PC-3 (cell line): Measurements from ENCODE around the gene MAP3K7CL. TPM values are rescaled to one million over a fixed set of nuclear protein-coding genes. Genes with fewer than 3 reads are reported as not detected.

Source experiments
- ATAC-seq: fragments of 200-7000 bp; cut with Tn5 transposase; 2 replicates; pipeline ENCODE4 v1.9.1; 2020; ENCODE audit warnings: mild to moderate bottlenecking, moderate library complexity
- BruUV-seq: library from RNA; stranded (reverse); fragments of 400-500 nt; replicated peaks from 2 replicates; lab custom pipeline; 2021; lab: Mats Ljungman, UMichigan
- CTCF ChIA-PET: fragments of 300-600 bp; sonication (Branson Sonifier 250); formaldehyde crosslinking; loops from one replicate; lab custom pipeline; 2022; ENCODE audit warnings: antibody characterized with exemption; lab: Charles Lee
- POLR2A ChIA-PET: fragments of 300-600 bp; sonication (Branson Sonifier 250); formaldehyde crosslinking; loops from one replicate; lab custom pipeline; 2022; ENCODE audit warnings: antibody characterized with exemption; ENCODE audit not compliant: unreplicated experiment; lab: Charles Lee
- DNase-seq: peaks from one replicate; pipeline ENCODE4 v3.0.0-alpha.2; 2015
- H2AFZ ChIP-seq: fragments of 300-600 bp; sonication (generic); 2 replicates; pipeline ENCODE4 v1.6.0; 2016; ENCODE audit warnings: antibody characterized with exemption, low read length
- H3F3A ChIP-seq: fragments of 300-600 bp; sonication (generic); one replicate; pipeline ENCODE4 v1.6.0; 2017; ENCODE audit warnings: antibody characterized with exemption, low read length, control low read depth, mild to moderate bottlenecking; ENCODE audit not compliant: unreplicated experiment
- H3K27ac ChIP-seq: fragments of 300-600 bp; sonication (generic); 2 replicates; pipeline ENCODE4 v1.5.1; 2016; ENCODE audit warnings: mild to moderate bottlenecking, low read length
- H3K27me3 ChIP-seq: fragments of 300-600 bp; sonication (generic); 2 replicates; pipeline ENCODE4 v1.6.1; 2016; ENCODE audit warnings: low read length, mixed read lengths
- H3K36me3 ChIP-seq: fragments of 300-600 bp; sonication (generic); 2 replicates; pipeline ENCODE4 v1.6.1; 2016; ENCODE audit warnings: low read depth, mixed run types, low read length, mixed read lengths
- H3K4me1 ChIP-seq: fragments of 300-600 bp; sonication (generic); 2 replicates; pipeline ENCODE4 v1.5.1; 2016; ENCODE audit warnings: low read length; ENCODE audit not compliant: insufficient read depth
- H3K4me2 ChIP-seq: fragments of 300-600 bp; sonication (generic); 2 replicates; pipeline ENCODE4 v1.6.0; 2016; ENCODE audit warnings: low read length
- H3K4me3 ChIP-seq: fragments of 300-600 bp; sonication (generic); 2 replicates; pipeline ENCODE4 v1.5.1; 2016; ENCODE audit warnings: mild to moderate bottlenecking, low read length, mixed read lengths
- H3K79me2 ChIP-seq: fragments of 300-600 bp; sonication (generic); 2 replicates; pipeline ENCODE4 v1.6.1; 2017; ENCODE audit warnings: low read length, mixed read lengths
- H3K9ac ChIP-seq: fragments of 300-600 bp; sonication (generic); 2 replicates; pipeline ENCODE4 v1.6.0; 2016; ENCODE audit warnings: mild to moderate bottlenecking, low read length
- H3K9me2 ChIP-seq: fragments of 300-600 bp; sonication (generic); replicated peaks from 2 replicates; pipeline ENCODE4 v1.6.1; 2016; ENCODE audit warnings: mixed run types, low read length, mixed read lengths
- H3K9me3 ChIP-seq: fragments of 300-600 bp; sonication (generic); 2 replicates; pipeline ENCODE4 v1.6.1; 2016; ENCODE audit warnings: low read length, mixed read lengths
- H4K20me1 ChIP-seq: fragments of 300-600 bp; sonication (generic); 2 replicates; pipeline ENCODE4 v1.6.1; 2016; ENCODE audit warnings: low read length, mixed read lengths
- EZH2 ChIP-seq: fragments of 300-600 bp; sonication (generic); IDR thresholded peaks from one replicate; pipeline ENCODE4 v1.6.1; 2017; ENCODE audit warnings: antibody characterized with exemption, mild to moderate bottlenecking, low read length; ENCODE audit not compliant: unreplicated experiment
- EZH2phosphoT487 ChIP-seq: fragments of 300-600 bp; sonication (generic); IDR thresholded peaks from 2 replicates; pipeline ENCODE4 v1.6.1; 2018; ENCODE audit warnings: mild to moderate bottlenecking, antibody characterized with exemption, low read length, borderline replicate concordance
- intact Hi-C: fragments of 100-400 bp; cut with micrococcal nuclease; formaldehyde crosslinking; loops from 2 replicates; pipeline ENCODE4 v1.9.0; 2023
- total RNA-seq: library from RNA; depleted of rRNA; stranded (reverse); fragments of >200 nt; gene quantifications from 2 replicates; pipeline ENCODE4 v1.2.3, GENCODE V29; 2014
- TF ChIP-seq, protein P1 (sequence below): fragments of 300-600 bp; sonication (generic); conservative IDR thresholded peaks from 2 replicates; pipeline ENCODE4 v1.5.1; 2017; ENCODE audit warnings: antibody characterized with exemption, low read depth, mild to moderate bottlenecking, low read length

Gene MAP3K7CL
- total RNA-seq, 1 experiment from 2014 or later, result 1.3 TPM

DNA sequence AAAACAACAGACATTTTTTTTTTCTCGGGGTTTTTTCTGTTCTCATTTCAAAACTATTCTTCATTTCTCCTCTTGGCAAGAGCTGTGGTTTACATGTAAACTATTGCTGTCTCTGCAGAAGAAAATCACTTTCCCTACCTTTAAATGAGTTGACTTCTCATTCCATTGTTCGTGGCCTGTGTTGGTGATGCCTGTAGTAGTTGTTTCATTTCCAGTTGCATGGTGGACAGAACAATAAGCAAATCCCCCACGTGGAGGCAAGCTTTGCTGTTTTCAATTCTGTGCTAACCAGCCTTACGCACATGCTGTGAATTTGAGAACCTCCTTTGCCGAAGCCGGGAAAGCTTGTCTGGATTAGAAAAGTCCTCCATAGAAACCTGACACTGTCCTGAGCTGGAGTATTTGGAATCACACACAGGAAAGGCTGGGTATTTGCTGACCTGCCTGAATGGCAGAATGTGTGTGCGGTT lies 26.2 kb upstream of the MAP3K7CL start:
- Histone ChIP-seq H4K20me1 (no peaks in the 10 kb centered on the region), H3K4me1 (peaks cover 13% of the 10 kb centered on the region), H3K4me3 (no peak overlapping the region), H3K79me2 (no peaks in the 10 kb centered on the region), H2AFZ (no peak overlapping the region), H3F3A (no peaks in the 10 kb centered on the region), H3K4me2 (no peak overlapping the region), H3K9me3 (no peaks in the 10 kb centered on the region), H3K36me3 (no peaks in the 10 kb centered on the region), H3K9me2 (no peaks in the 10 kb centered on the region), H3K27me3 (no peaks in the 10 kb centered on the region), H3K27ac (no peak overlapping the region), H3K9ac (no peak overlapping the region)
- TF ChIP-seq EZH2phosphoT487 (no peak), EZH2 (no peak)
- TF ChIP-seq, protein P1, sequence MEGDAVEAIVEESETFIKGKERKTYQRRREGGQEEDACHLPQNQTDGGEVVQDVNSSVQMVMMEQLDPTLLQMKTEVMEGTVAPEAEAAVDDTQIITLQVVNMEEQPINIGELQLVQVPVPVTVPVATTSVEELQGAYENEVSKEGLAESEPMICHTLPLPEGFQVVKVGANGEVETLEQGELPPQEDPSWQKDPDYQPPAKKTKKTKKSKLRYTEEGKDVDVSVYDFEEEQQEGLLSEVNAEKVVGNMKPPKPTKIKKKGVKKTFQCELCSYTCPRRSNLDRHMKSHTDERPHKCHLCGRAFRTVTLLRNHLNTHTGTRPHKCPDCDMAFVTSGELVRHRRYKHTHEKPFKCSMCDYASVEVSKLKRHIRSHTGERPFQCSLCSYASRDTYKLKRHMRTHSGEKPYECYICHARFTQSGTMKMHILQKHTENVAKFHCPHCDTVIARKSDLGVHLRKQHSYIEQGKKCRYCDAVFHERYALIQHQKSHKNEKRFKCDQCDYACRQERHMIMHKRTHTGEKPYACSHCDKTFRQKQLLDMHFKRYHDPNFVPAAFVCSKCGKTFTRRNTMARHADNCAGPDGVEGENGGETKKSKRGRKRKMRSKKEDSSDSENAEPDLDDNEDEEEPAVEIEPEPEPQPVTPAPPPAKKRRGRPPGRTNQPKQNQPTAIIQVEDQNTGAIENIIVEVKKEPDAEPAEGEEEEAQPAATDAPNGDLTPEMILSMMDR, result no peak
- BruUV-seq, result no TSS peak
- ATAC-seq (no peak), DNase-seq (no peak)
- POLR2A ChIA-PET, result no interaction called here
- CTCF ChIA-PET, result interaction anchor here (0.5 kb wide), 1 partner anchor 14 kb away, joined by 7 read pairs; no protein-coding TSS in a partner anchor
- intact Hi-C loops, result no loop called here

DNA sequence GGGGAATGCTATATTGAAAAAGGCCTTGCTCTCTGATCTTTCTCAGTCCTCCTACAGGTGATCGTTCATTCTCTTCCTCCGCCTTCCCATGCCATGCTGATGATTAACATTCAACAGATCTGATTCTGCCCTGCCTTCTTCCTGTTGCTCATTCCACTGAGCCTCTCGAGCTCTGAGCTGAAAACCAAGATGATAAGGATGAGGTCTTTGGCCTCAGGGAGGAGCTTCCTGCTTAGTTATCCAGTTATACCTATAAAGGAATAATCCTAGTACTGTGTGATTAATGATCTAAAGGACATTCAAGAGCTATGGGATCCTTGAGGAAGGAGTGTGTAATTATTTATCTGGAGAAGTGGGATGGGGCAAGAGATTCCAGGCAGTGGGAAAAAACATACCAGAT lies 25.2 kb upstream of the MAP3K7CL start:
- H3K36me3 ChIP-seq, result no peaks in the 10 kb centered on the region
- H4K20me1 ChIP-seq, result no peaks in the 10 kb centered on the region
- no TSS peak for BruUV-seq
- no peaks in the 10 kb centered on the region for H3K79me2 ChIP-seq
- DNase-seq, result peak; percentile 80
- no peak for TF ChIP-seq EZH2phosphoT487
- TF ChIP-seq, protein P1, result 0 out of 2 replicates have a peak, but pooled peaks have one; percentile 18
- intact Hi-C loops, result no loop called here
- no peak overlapping the region for H3K9ac ChIP-seq
- no peaks in the 10 kb centered on the region for H3F3A ChIP-seq
- no peaks in the 10 kb centered on the region for H3K9me3 ChIP-seq
- H3K27me3 ChIP-seq, result no peaks in the 10 kb centered on the region
- H3K4me2 ChIP-seq, result peak overlapping the region; percentile 11; the same call in 1 of the 2 replicates
- H3K9me2 ChIP-seq, result no peaks in the 10 kb centered on the region
- H3K4me1 ChIP-seq, result peaks cover 13% of the 10 kb centered on the region
- peak overlapping the region; percentile 6; the same call in 1 of the 2 replicates for H2AFZ ChIP-seq
- H3K4me3 ChIP-seq, result no peak overlapping the region
- ChIA-PET POLR2A (no interaction called here), CTCF (interaction anchor here (0.5 to 1.1 kb wide), 2 partner anchors 9 to 189 kb away, joined by 5 to 6 read pairs; no protein-coding TSS in a partner anchor)
- ATAC-seq, result peak; percentile 99
- no peak overlapping the region for H3K27ac ChIP-seq
